Measurements from ENCODE around the gene FNDC1.

FNDC1 gene

DNA sequence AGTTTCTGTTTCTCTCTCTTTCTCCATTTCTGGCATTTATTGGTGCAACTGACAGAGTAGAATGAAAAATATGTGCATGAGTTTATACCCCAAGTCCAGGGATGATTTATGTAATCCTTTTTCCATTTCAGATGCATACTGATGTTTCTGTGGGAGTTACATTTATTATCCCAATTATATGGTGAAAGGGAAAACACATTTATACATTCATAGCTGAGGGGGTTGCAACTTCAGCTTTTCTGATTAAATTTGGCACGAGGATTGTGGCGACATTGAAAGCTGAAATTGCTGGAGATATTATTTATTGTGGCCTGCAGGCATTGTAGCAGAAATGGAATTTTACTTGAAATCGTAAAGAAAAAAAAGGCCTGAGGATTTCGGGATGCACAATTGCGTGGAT lies 31.5 kb upstream of the FNDC1 start:
- Histone ChIP-seq H3K4me3 (ENCODE audit: low read length) (no peak overlapping the region), H3K36me3 (ENCODE audit: control insufficient read depth, low read length) (no peaks in the 10 kb centered on the region), H3K79me2 (ENCODE audit: control insufficient read depth, low read length) (no peaks in the 10 kb centered on the region), H3K9me2 (replicated peaks; ENCODE audit: control insufficient read depth, low read length) (no peaks in the 10 kb centered on the region), H4K20me1 (ENCODE audit: control insufficient read depth, insufficient read depth, low read depth, low read length) (no peaks in the 10 kb centered on the region), H3K4me1 (ENCODE audit: control insufficient read depth, low read length) (peaks cover 26% of the 10 kb centered on the region), H3K4me2 (ENCODE audit: low read length) (no peak overlapping the region), H3F3A (ENCODE audit: control insufficient read depth, insufficient read depth) (no peaks in the 10 kb centered on the region), H3K27ac (ENCODE audit: low read depth, low read length) (no peak overlapping the region), H3K27me3 (ENCODE audit: control insufficient read depth, low read length) (no peaks in the 10 kb centered on the region), H3K9me3 (ENCODE audit: control insufficient read depth, insufficient read depth, low read length) (no peaks in the 10 kb centered on the region)
- no peak for TF ChIP-seq EZH2phosphoT487 (IDR thresholded peaks at IDR 0.05; ENCODE audit: borderline replicate concordance, low read length)
- TF ChIP-seq, protein P1, sequence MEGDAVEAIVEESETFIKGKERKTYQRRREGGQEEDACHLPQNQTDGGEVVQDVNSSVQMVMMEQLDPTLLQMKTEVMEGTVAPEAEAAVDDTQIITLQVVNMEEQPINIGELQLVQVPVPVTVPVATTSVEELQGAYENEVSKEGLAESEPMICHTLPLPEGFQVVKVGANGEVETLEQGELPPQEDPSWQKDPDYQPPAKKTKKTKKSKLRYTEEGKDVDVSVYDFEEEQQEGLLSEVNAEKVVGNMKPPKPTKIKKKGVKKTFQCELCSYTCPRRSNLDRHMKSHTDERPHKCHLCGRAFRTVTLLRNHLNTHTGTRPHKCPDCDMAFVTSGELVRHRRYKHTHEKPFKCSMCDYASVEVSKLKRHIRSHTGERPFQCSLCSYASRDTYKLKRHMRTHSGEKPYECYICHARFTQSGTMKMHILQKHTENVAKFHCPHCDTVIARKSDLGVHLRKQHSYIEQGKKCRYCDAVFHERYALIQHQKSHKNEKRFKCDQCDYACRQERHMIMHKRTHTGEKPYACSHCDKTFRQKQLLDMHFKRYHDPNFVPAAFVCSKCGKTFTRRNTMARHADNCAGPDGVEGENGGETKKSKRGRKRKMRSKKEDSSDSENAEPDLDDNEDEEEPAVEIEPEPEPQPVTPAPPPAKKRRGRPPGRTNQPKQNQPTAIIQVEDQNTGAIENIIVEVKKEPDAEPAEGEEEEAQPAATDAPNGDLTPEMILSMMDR (IDR thresholded peaks at IDR 0.05; ENCODE audit: low read depth, low read length, poor library complexity, severe bottlenecking), result no peak

DNA sequence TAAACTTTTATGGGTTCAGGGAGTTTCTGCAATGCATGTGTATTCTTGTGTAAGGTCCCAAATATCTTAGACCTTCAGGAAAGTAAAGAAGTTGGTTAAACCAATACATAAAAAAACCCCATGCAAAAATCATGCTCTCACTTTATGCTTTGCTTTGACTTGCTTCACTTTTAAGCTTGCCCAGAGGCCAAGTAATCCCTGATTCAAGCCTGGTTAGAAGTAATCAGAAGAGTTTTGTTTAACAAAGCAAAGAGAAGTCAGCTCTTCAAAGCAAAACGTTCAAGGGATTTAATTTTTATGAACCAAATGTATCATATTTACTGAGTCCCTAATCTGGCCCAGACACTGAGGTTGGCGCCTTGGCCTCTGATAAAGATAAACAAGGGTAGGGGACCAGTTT lies 26.7 kb upstream of the FNDC1 start:
- Histone ChIP-seq H3K9me2 (replicated peaks; ENCODE audit: control insufficient read depth, low read length) (no peaks in the 10 kb centered on the region), H3F3A (ENCODE audit: control insufficient read depth, insufficient read depth) (no peaks in the 10 kb centered on the region)

DNA sequence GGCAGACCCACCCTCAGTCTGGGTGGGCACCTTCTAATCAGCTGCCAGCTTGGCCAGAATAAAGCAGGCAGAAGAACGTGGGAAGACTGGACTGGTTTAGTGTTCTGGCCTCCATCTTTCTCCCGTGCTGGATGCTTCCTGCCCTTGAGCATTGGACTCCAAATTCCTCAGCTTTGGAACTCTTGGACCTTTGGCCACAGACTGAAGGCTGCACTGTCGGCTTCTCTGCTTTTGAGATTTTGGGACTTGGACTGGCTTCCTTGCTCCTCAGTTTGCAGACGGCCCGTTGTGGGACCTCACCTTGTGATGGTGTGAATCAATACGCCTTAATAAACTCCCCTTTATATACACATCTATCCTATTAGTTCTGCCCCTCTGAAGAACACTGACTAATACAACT lies 20.6 kb upstream of the FNDC1 start:
- Histone ChIP-seq H3K27me3 (ENCODE audit: control insufficient read depth, low read length) (no peaks in the 10 kb centered on the region), H3K4me2 (ENCODE audit: low read length) (no peak overlapping the region), H3K79me2 (ENCODE audit: control insufficient read depth, low read length) (no peaks in the 10 kb centered on the region), H4K20me1 (ENCODE audit: control insufficient read depth, insufficient read depth, low read depth, low read length) (no peaks in the 10 kb centered on the region), H3K9me3 (ENCODE audit: control insufficient read depth, insufficient read depth, low read length) (no peaks in the 10 kb centered on the region), H3K36me3 (ENCODE audit: control insufficient read depth, low read length) (no peaks in the 10 kb centered on the region), H3K27ac (ENCODE audit: low read depth, low read length) (no peak overlapping the region), H3K4me1 (ENCODE audit: control insufficient read depth, low read length) (peaks cover 15% of the 10 kb centered on the region), H3K9me2 (replicated peaks; ENCODE audit: control insufficient read depth, low read length) (no peaks in the 10 kb centered on the region), H3F3A (ENCODE audit: control insufficient read depth, insufficient read depth) (0 out of 2 replicates have a peak, but pooled peaks cover 2% of the 10 kb centered on the region), H3K4me3 (ENCODE audit: low read length) (no peak overlapping the region)
- TF ChIP-seq, protein P1 (IDR thresholded peaks at IDR 0.05; ENCODE audit: low read depth, low read length, poor library complexity, severe bottlenecking), result no peak
- no peak for TF ChIP-seq EZH2phosphoT487 (IDR thresholded peaks at IDR 0.05; ENCODE audit: borderline replicate concordance, low read length)

More for the DNA sequence above, 26.7 kb upstream of the FNDC1 start:
- H3K27me3 ChIP-seq (ENCODE audit: control insufficient read depth, low read length), result no peaks in the 10 kb centered on the region
- no peak overlapping the region for H3K27ac ChIP-seq (ENCODE audit: low read depth, low read length)
- H3K4me3 ChIP-seq (ENCODE audit: low read length), result no peak overlapping the region
- H3K9me3 ChIP-seq (ENCODE audit: control insufficient read depth, insufficient read depth, low read length), result no peaks in the 10 kb centered on the region
- TF ChIP-seq EZH2phosphoT487 (IDR thresholded peaks at IDR 0.05; ENCODE audit: borderline replicate concordance, low read length), result no peak
- TF ChIP-seq, protein P1 (IDR thresholded peaks at IDR 0.05; ENCODE audit: low read depth, low read length, poor library complexity, severe bottlenecking), result no peak
- H3K79me2 ChIP-seq (ENCODE audit: control insufficient read depth, low read length), result no peaks in the 10 kb centered on the region
- no peaks in the 10 kb centered on the region for H4K20me1 ChIP-seq (ENCODE audit: control insufficient read depth, insufficient read depth, low read depth, low read length)
- H3K4me2 ChIP-seq (ENCODE audit: low read length), result peak overlapping the region; percentile 9
- H3K36me3 ChIP-seq (ENCODE audit: control insufficient read depth, low read length), result no peaks in the 10 kb centered on the region
- H3K4me1 ChIP-seq (ENCODE audit: control insufficient read depth, low read length), result peaks cover 20% of the 10 kb centered on the region
